GM12878 (cell line): ENCODE data around the gene CBS. TPM values are rescaled to one million over a fixed set of nuclear protein-coding genes. Genes with fewer than 3 reads are reported as not detected.

Source experiments
- ATAC-seq: fragments of 200-7000 bp; cut with Tn5 transposase; 3 replicates; pipeline ENCODE4 v1.9.1; 2020; ENCODE audit warnings: mild to moderate bottlenecking, moderate library complexity
- BruUV-seq: library from RNA; stranded (reverse); fragments of 400-500 nt; replicated peaks from 2 replicates; lab custom pipeline; 2021; lab: Mats Ljungman, UMichigan
- CTCF ChIA-PET: fragments of 300-600 bp; sonication (Branson Sonifier 250); formaldehyde crosslinking; extraction: SDS; loops from one replicate; lab custom pipeline; 2021; ENCODE audit warnings: inconsistent platforms; lab: Yijun Ruan, JAX
- POLR2A ChIA-PET: fragments of 350-600 bp; formaldehyde crosslinking; extraction: SDS; loops from one replicate; lab custom pipeline; 2021; ENCODE audit warnings: inconsistent platforms; lab: Charles Lee
- RAD21 ChIA-PET: fragments of 300-600 bp; sonication (Branson Sonifier 250); formaldehyde crosslinking; loops from one replicate; lab custom pipeline; 2023; ENCODE audit warnings: antibody characterized with exemption; ENCODE audit not compliant: unreplicated experiment; lab: Charles Lee
- SMC1A ChIA-PET: fragments of 300-600 bp; sonication (Branson Sonifier 250); formaldehyde crosslinking; loops from one replicate; lab custom pipeline; 2023; ENCODE audit not compliant: unreplicated experiment, uncharacterized antibody; lab: Charles Lee
- DNase-seq: peaks from one replicate; pipeline ENCODE4 v3.0.0-alpha.2; 2011; ENCODE audit warnings: low read depth, low spot score
- FAIRE-seq: peaks from 3 replicates; lab custom pipeline; 2011; peaks lifted over from hg19 to GRCh38; lab: Jason Lieb, UNC
- H2AFZ ChIP-seq: 2 replicates; pipeline ENCODE4 v1.6.0; 2011; ENCODE audit warnings: low read depth, low read length, control low read depth; ENCODE audit not compliant: control insufficient read depth
- H3K27ac ChIP-seq: 2 replicates; pipeline ENCODE4 v1.5.1; 2011; ENCODE audit warnings: control low read depth; ENCODE audit not compliant: control insufficient read depth, insufficient read depth
- H3K27me3 ChIP-seq, 2 experiments: replicated peaks in 1 of 2; 2 replicates each; pipeline versions ENCODE4 v1.6.0 to v1.6.1; 2011; ENCODE audit warnings: low read length in 1 of 2; ENCODE audit not compliant: control insufficient read depth in 2 of 2, insufficient read depth in 2 of 2
- H3K36me3 ChIP-seq, 2 experiments: 2 replicates each; pipeline ENCODE4 v1.5.1; 2011; ENCODE audit warnings: low read length in 1 of 2; ENCODE audit not compliant: control insufficient read depth in 2 of 2, insufficient read depth in 2 of 2
- H3K4me1 ChIP-seq: 2 replicates; pipeline ENCODE4 v1.6.1; 2011; ENCODE audit warnings: mild to moderate bottlenecking, low read length, moderate library complexity, mixed read lengths; ENCODE audit not compliant: control insufficient read depth, insufficient read depth
- H3K4me2 ChIP-seq: 2 replicates; pipeline ENCODE4 v1.6.0; 2011; ENCODE audit warnings: control low read depth; ENCODE audit not compliant: control insufficient read depth, insufficient read depth
- H3K4me3 ChIP-seq: fragments of 200-600 bp; sonication (generic); 2 replicates; pipeline ENCODE4 v1.5.1; 2016
- H3K79me2 ChIP-seq: 2 replicates; pipeline ENCODE4 v1.6.0; 2011; ENCODE audit warnings: low read length; ENCODE audit not compliant: control insufficient read depth, insufficient read depth
- H3K9ac ChIP-seq: 2 replicates; pipeline ENCODE4 v1.8.0; 2011; ENCODE audit warnings: low read length, control low read depth, mixed read lengths; ENCODE audit not compliant: control insufficient read depth, insufficient read depth
- H3K9me3 ChIP-seq: replicated peaks from 3 replicates; pipeline ENCODE4 v1.5.1; 2011; ENCODE audit warnings: mild to moderate bottlenecking, low read length; ENCODE audit not compliant: control insufficient read depth, insufficient read depth
- H4K20me1 ChIP-seq: 2 replicates; pipeline ENCODE4 v1.6.0; 2011; ENCODE audit not compliant: control insufficient read depth, insufficient read depth
- BMI1 ChIP-seq: fragments of 450-650 bp; IDR thresholded peaks from 2 replicates; pipeline ENCODE4 v1.6.1; 2016; ENCODE audit warnings: mild to moderate bottlenecking, moderate library complexity, borderline replicate concordance
- DPF2 ChIP-seq: fragments of 450-650 bp; IDR thresholded peaks from 2 replicates; pipeline ENCODE4 v1.6.1; 2017; ENCODE audit warnings: mild to moderate bottlenecking
- FOXK2 ChIP-seq: fragments of 450-650 bp; IDR thresholded peaks from 2 replicates; pipeline ENCODE4 v1.6.1; 2017; ENCODE audit warnings: mild to moderate bottlenecking, moderate library complexity
- JUNB ChIP-seq: IDR thresholded peaks from 2 replicates; pipeline ENCODE4 v1.6.1; 2016; ENCODE audit warnings: antibody characterized with exemption, mild to moderate bottlenecking
- LARP7 ChIP-seq: fragments of 450-650 bp; IDR thresholded peaks from 2 replicates; pipeline ENCODE4 v1.6.1; 2017; ENCODE audit warnings: mild to moderate bottlenecking
- MEF2A ChIP-seq: IDR thresholded peaks from 2 replicates; pipeline ENCODE4 v1.6.1; 2011; ENCODE audit warnings: low read depth, mild to moderate bottlenecking, low read length, moderate library complexity; ENCODE audit not compliant: insufficient read depth
- NR2C2 ChIP-seq: IDR thresholded peaks from 2 replicates; pipeline ENCODE4 v1.6.1; 2011; ENCODE audit warnings: borderline replicate concordance, low read depth; ENCODE audit not compliant: control insufficient read depth, insufficient read length
- POLR2AphosphoS5 ChIP-seq: IDR thresholded peaks from 2 replicates; pipeline ENCODE4 v1.6.1; 2011; ENCODE audit warnings: mild to moderate bottlenecking, low read length, inconsistent platforms
- RBBP5 ChIP-seq: fragments of 200-600 bp; sonication (generic); conservative IDR thresholded peaks from 2 replicates; pipeline ENCODE4 v1.6.1; 2016
- STAT3 ChIP-seq: IDR thresholded peaks from 2 replicates; pipeline ENCODE4 v1.6.1; 2011; ENCODE audit warnings: low read depth, low read length, improper control_type of control experiment
- SUZ12 ChIP-seq: fragments of 200-600 bp; sonication (generic); IDR thresholded peaks from one replicate; pipeline ENCODE4 v1.6.1; 2018; ENCODE audit warnings: antibody characterized with exemption, mild to moderate bottlenecking; ENCODE audit not compliant: unreplicated experiment
- ZBED1 ChIP-seq: IDR thresholded peaks from 2 replicates; pipeline ENCODE4 v1.6.1; 2016; ENCODE audit warnings: borderline replicate concordance
- ZNF207 ChIP-seq: fragments of 450-650 bp; IDR thresholded peaks from 2 replicates; pipeline ENCODE4 v1.6.1; 2014; ENCODE audit warnings: antibody characterized with exemption, mild to moderate bottlenecking, borderline replicate concordance
- ZNF274 ChIP-seq: IDR thresholded peaks from one replicate; pipeline ENCODE4 v1.8.0; 2011; ENCODE audit not compliant: insufficient read length, insufficient read depth
- ZNF687 ChIP-seq: fragments of 450-650 bp; IDR thresholded peaks from 2 replicates; pipeline ENCODE4 v1.6.1; 2017; ENCODE audit warnings: mild to moderate bottlenecking, moderate library complexity
- WGBS: methylation state at CpG from one replicate; pipeline ENCODE4 v1.1.6; 2016; ENCODE audit warnings: low lambda C conversion rate; ENCODE audit not compliant: insufficient replicate concordance, insufficient coverage; ENCODE audit errors: missing lambda C conversion rate; 5-methylcytosine and 5-hydroxymethylcytosine counted together
- in situ Hi-C: fragments of 300-500 bp; cut with MboI; formaldehyde crosslinking; loops from 9 replicates; pipeline ENCODE4 v1.14.3; 2018; ENCODE audit warnings: mixed read lengths
- intact Hi-C: fragments of 100-400 bp; cut with micrococcal nuclease; formaldehyde crosslinking; loops from one replicate; pipeline ENCODE4 v1.14.2; 2022; ENCODE audit not compliant: unreplicated experiment
- polyA plus RNA-seq, 11 experiments: library from polyadenylated mRNA; depleted of rRNA in 4 of 11; unstranded in 6 of 11; stranded (reverse) in 5 of 11; fragments of >200 nt; fragmentation: Nextera tagmentation in 4 of 11; fragmentation: Illumina TruSeq in 1 of 11; extraction: Ambion mirVana in 4 of 11; extraction: Trizol in 1 of 11; gene quantifications; 1 replicate in 1 of 11; 2 replicates in 10 of 11; pipeline versions ENCODE4 v1.2.1 to v1.2.3, GENCODE V29; 2011 to 2016; ENCODE audit warnings: inconsistent platforms in 2 of 11, missing spikeins in 2 of 11, low read depth in 1 of 11
- total RNA-seq, 4 experiments: library from RNA; depleted of rRNA in 3 of 4; stranded (reverse); fragments of >200 nt in 3 of 4; fragmentation: Illumina TruSeq in 1 of 4; extraction: Trizol in 1 of 4; gene quantifications; 2 replicates each; pipeline versions ENCODE4 v1.2.1 to v1.2.3, GENCODE V29; 2013 to 2021
- TF ChIP-seq, protein P1 (sequence below): fragments of 450-650 bp; IDR thresholded peaks from 2 replicates; pipeline ENCODE4 v1.6.1; 2014; ENCODE audit warnings: mild to moderate bottlenecking

The CBS gene
- total and polyA plus RNA-seq, 10 of the 15 experiments (the other 5 are each of a cell fraction or from before 2014, with no cell fraction given) = 0.10 to 4.4 (median 2.0) TPM

DNA sequence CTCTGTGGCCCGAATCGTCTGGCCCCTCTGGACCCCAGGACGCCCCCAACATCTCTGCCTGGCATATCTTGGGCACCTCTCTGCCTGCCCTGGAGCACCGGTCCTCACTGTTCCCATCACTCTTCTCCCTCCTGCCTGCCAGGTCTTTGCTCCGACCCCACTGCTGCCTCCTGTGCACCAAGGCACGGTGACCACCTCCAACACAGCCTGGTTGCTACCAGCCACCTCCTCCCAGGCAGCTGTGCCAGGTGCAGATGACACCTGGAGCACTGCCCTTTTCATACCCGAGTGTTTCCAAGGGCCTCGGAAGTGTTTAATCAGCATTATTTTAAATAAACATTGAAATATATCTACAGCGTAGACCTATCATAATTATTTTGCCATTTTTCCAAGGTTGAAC lies 70.0 kb downstream of the CBS start:
- no peak overlapping the region for H3K4me3 ChIP-seq
- no peak overlapping the region for H3K9ac ChIP-seq
- FAIRE-seq = no peak
- H3K4me2 ChIP-seq = no peak overlapping the region
- WGBS = 75% methylated on average over 9 of the region's 9 CpGs
- H4K20me1 ChIP-seq = no peaks in the 10 kb centered on the region; the same call in 1 of the 2 replicates
- in situ Hi-C loops = no loop called here
- TF ChIP-seq DPF2 (no peak), MEF2A (no peak), STAT3 (no peak), ZNF274 (no peak), NR2C2 (no peak), ZNF207 (no peak), ZBED1 (no peak), JUNB (no peak), LARP7 (no peak), ZNF687 (no peak), RBBP5 (no peak), POLR2AphosphoS5 (no peak), SUZ12 (no peak), FOXK2 (no peak), BMI1 (no peak)
- TF ChIP-seq, protein P1, sequence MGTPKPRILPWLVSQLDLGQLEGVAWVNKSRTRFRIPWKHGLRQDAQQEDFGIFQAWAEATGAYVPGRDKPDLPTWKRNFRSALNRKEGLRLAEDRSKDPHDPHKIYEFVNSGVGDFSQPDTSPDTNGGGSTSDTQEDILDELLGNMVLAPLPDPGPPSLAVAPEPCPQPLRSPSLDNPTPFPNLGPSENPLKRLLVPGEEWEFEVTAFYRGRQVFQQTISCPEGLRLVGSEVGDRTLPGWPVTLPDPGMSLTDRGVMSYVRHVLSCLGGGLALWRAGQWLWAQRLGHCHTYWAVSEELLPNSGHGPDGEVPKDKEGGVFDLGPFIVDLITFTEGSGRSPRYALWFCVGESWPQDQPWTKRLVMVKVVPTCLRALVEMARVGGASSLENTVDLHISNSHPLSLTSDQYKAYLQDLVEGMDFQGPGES = no peak
- TF ChIP-seq, all 136 proteins: peak for 0
- BruUV-seq = no TSS peak
- no peaks in the 10 kb centered on the region for H3K79me2 ChIP-seq
- intact Hi-C loops = no loop called here
- peaks cover 4 to 11% of the 10 kb centered on the region in 2 experiments; a peak in 3 of 4 replicates for H3K36me3 ChIP-seq
- POLR2A ChIA-PET = interaction anchor here (0.9 kb wide), 1 partner anchor 29 kb away, joined by 8 read pairs; no protein-coding TSS in a partner anchor
- H3K4me1 ChIP-seq = no peaks in the 10 kb centered on the region
- no peak for ATAC-seq
- H2AFZ ChIP-seq = no peak overlapping the region
- no peaks in the 10 kb centered on the region; the same call in 2 of the 3 replicates for H3K9me3 ChIP-seq
- CTCF ChIA-PET = interaction anchor here (0.6 kb wide), 1 partner anchor 16 kb away, joined by 3 read pairs; no protein-coding TSS in a partner anchor
- no peak overlapping the region for H3K27ac ChIP-seq
- SMC1A ChIA-PET = no interaction called here
- DNase-seq = no peak
- no peaks in the 10 kb centered on the region for H3K27me3 ChIP-seq
- RAD21 ChIA-PET = no interaction called here
